Omental fat pad (tissue), 4 donors: ENCODE data around the gene SEPTIN10. TPM values are rescaled to one million over a fixed set of nuclear protein-coding genes. Genes with fewer than 3 reads are reported as not detected.

ENCODE experiments used
- ATAC-seq: fragments of 150-250 bp; one replicate; pipeline ENCODE4 v1.9.1; 2016; ENCODE audit warnings: mild to moderate bottlenecking, moderate library complexity; ENCODE audit not compliant: low FRiP score
- DNase-seq: peaks from one replicate; pipeline ENCODE4 v3.0.0-alpha.2; 2019; ENCODE audit warnings: low spot score
- total RNA-seq, 4 donors: library from RNA; depleted of rRNA; stranded (reverse); fragments of >200 nt; gene quantifications; one replicate each; pipeline ENCODE4 v1.1.0, GENCODE V29; 2016
- TF ChIP-seq, protein P1 (sequence below), 3 donors: fragments of 450-650 bp; IDR thresholded peaks; one replicate each; pipeline ENCODE4 v1.5.1; 2016 to 2017; ENCODE audit warnings: antibody characterized with exemption in 3 of 3, mild to moderate bottlenecking in 3 of 3, moderate library complexity in 2 of 3

Gene SEPTIN10
- total RNA-seq, 4 donors from 2014 or later: 55.0 to 116 (median 75.1) TPM

DNA sequence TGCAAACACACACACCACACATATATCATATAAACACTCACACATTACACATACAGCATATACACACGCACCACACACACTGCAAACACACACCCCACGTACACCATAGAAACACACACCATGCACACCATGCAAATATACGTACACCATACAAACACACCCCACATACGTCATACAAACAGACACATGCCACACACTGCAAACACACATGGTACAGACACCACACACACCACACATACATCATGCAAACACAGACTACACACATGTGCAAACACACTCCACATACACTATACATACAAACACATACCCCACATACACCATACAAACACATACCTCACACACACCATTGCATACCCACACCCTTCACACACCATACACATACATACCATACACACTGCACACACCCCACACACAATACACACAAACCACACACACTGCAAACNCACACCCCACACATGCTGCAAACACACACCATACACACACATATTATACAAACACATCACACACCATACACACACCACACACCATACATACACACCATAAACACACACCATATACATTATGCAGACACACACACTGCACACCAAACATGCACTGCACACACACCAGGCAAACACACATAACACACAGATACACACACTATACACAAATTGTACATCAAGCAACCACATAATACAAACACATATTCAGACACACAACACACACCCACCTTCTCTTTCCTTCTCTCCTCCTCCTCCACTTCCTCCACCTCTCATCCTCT, 120.4 kb downstream of the SEPTIN10 start:
- TF ChIP-seq, protein P1, sequence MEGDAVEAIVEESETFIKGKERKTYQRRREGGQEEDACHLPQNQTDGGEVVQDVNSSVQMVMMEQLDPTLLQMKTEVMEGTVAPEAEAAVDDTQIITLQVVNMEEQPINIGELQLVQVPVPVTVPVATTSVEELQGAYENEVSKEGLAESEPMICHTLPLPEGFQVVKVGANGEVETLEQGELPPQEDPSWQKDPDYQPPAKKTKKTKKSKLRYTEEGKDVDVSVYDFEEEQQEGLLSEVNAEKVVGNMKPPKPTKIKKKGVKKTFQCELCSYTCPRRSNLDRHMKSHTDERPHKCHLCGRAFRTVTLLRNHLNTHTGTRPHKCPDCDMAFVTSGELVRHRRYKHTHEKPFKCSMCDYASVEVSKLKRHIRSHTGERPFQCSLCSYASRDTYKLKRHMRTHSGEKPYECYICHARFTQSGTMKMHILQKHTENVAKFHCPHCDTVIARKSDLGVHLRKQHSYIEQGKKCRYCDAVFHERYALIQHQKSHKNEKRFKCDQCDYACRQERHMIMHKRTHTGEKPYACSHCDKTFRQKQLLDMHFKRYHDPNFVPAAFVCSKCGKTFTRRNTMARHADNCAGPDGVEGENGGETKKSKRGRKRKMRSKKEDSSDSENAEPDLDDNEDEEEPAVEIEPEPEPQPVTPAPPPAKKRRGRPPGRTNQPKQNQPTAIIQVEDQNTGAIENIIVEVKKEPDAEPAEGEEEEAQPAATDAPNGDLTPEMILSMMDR (IDR thresholded peaks at IDR 0.05): no peak
- DNase-seq (no peak), ATAC-seq (no peak)

Other genes with a start within 250 kb of the SEPTIN10 start
- 10 to 100 TPM in 2 of 4 donors, 1 to 10 TPM in 2; 8.5 to 16.3 (median 12.3) TPM for gene SOWAHC, start 398 bp upstream of the SEPTIN10 start, total RNA-seq
- 10 to 100 TPM; 27.4 to 79.5 (median 39.7) TPM for gene RGPD5, start 180.3 kb upstream of the SEPTIN10 start, total RNA-seq